ENCODE measurements around the gene PTPRA.

- TF ChIP-seq, protein P1, sequence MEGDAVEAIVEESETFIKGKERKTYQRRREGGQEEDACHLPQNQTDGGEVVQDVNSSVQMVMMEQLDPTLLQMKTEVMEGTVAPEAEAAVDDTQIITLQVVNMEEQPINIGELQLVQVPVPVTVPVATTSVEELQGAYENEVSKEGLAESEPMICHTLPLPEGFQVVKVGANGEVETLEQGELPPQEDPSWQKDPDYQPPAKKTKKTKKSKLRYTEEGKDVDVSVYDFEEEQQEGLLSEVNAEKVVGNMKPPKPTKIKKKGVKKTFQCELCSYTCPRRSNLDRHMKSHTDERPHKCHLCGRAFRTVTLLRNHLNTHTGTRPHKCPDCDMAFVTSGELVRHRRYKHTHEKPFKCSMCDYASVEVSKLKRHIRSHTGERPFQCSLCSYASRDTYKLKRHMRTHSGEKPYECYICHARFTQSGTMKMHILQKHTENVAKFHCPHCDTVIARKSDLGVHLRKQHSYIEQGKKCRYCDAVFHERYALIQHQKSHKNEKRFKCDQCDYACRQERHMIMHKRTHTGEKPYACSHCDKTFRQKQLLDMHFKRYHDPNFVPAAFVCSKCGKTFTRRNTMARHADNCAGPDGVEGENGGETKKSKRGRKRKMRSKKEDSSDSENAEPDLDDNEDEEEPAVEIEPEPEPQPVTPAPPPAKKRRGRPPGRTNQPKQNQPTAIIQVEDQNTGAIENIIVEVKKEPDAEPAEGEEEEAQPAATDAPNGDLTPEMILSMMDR (IDR thresholded peaks at IDR 0.05), result no peak
- TF ChIP-seq POLR2A (IDR thresholded peaks at IDR 0.05), result no peak
These were observed 168.7 kb downstream of the PTPRA start for GRCh38 chr20:3041854-3042409.

Data from uterus (tissue), 2 donors.